Measurements from ENCODE around the gene NCKAP5. TPM values are rescaled to one million over a fixed set of nuclear protein-coding genes. Genes with fewer than 3 reads are reported as not detected.

Gene NCKAP5
- polyA plus RNA-seq, 3 donors = not detected

- Mint-ChIP-seq H3K27ac (no peak overlapping the region), H3K27me3 (ENCODE audit: low read depth in 3 of 3) (no peaks in the 10 kb centered on the region), H3K9me3 (no peaks in the 10 kb centered on the region), H3K4me3 (no peak overlapping the region), H3K4me1 (no peaks in the 10 kb centered on the region), H3K36me3 (no peaks in the 10 kb centered on the region)
- Histone ChIP-seq H3K9ac (ENCODE audit: insufficient read depth, low read length, poor library complexity, severe bottlenecking) (no peak overlapping the region), H3K4me2 (replicated peaks; ENCODE audit: extremely low read depth, low read length, poor library complexity, severe bottlenecking) (no peak overlapping the region), H3K9me3 (replicated peaks in 1 of 2; ENCODE audit: control insufficient read depth in 1 of 2, insufficient read depth in 1 of 2, low read length in 2 of 2) (no peaks in the 10 kb centered on the region), H3K36me3 (replicated peaks in 1 of 2; ENCODE audit: control insufficient read depth in 1 of 2, insufficient read depth in 2 of 2, low read length in 2 of 2) (no peaks in the 10 kb centered on the region), H2AFZ (ENCODE audit: insufficient read depth, low read depth, low read length, poor library complexity, severe bottlenecking) (no peak overlapping the region), H3K4me3 (replicated peaks in 1 of 3; ENCODE audit: low read depth in 2 of 3, low read length in 3 of 3) (no peak overlapping the region), H4K20me1 (ENCODE audit: insufficient read depth, low read length) (no peaks in the 10 kb centered on the region), H3K79me2 (ENCODE audit: insufficient read depth, low read length) (no peaks in the 10 kb centered on the region), H3K27ac (ENCODE audit: low read depth in 1 of 2, low read length in 2 of 2) (no peak overlapping the region), H3K4me1 (ENCODE audit: control insufficient read depth in 1 of 2, insufficient read depth in 2 of 2, low read length in 2 of 2) (no peaks in the 10 kb centered on the region), H3K27me3 (ENCODE audit: control insufficient read depth in 2 of 2, insufficient read depth in 2 of 2, low read length in 2 of 2) (no peaks in the 10 kb centered on the region)
- intact Hi-C loops (cut with micrococcal nuclease) = no loop called here
- DNase-seq = no peak
- no peak for TF ChIP-seq CTCF (IDR thresholded peaks at IDR 0.05)
- 78% methylated on average over 3 of the region's 4 CpGs for WGBS (ENCODE audit: insufficient coverage)
Measured at GRCh38 chr2:133163111-133163510, 405.2 kb downstream of the NCKAP5 start.

GRCh38 chr2:133158442-133158841 is 409.8 kb downstream of the NCKAP5 start:
- Histone ChIP-seq H3K36me3 (replicated peaks in 1 of 2; ENCODE audit: control insufficient read depth in 1 of 2, insufficient read depth in 2 of 2, low read length in 2 of 2) (no peaks in the 10 kb centered on the region), H3K9ac (ENCODE audit: insufficient read depth, low read length, poor library complexity, severe bottlenecking) (no peak overlapping the region), H3K9me3 (replicated peaks in 1 of 2; ENCODE audit: control insufficient read depth in 1 of 2, insufficient read depth in 1 of 2, low read length in 2 of 2) (peaks cover 0 to 4% of the 10 kb centered on the region in 2 donors), H3K27ac (ENCODE audit: low read depth in 1 of 2, low read length in 2 of 2) (no peak overlapping the region), H4K20me1 (ENCODE audit: insufficient read depth, low read length) (no peaks in the 10 kb centered on the region), H3K27me3 (ENCODE audit: control insufficient read depth in 2 of 2, insufficient read depth in 2 of 2, low read length in 2 of 2) (no peaks in the 10 kb centered on the region), H3K4me1 (ENCODE audit: control insufficient read depth in 1 of 2, insufficient read depth in 2 of 2, low read length in 2 of 2) (no peaks in the 10 kb centered on the region), H3K4me3 (replicated peaks in 1 of 3; ENCODE audit: low read depth in 2 of 3, low read length in 3 of 3) (no peak overlapping the region), H2AFZ (ENCODE audit: insufficient read depth, low read depth, low read length, poor library complexity, severe bottlenecking) (no peak overlapping the region), H3K79me2 (ENCODE audit: insufficient read depth, low read length) (no peaks in the 10 kb centered on the region), H3K4me2 (replicated peaks; ENCODE audit: extremely low read depth, low read length, poor library complexity, severe bottlenecking) (no peak overlapping the region)
- no peaks in the 10 kb centered on the region for H3K4me1 Mint-ChIP-seq
- intact Hi-C loops (cut with micrococcal nuclease) = no loop called here
- DNase-seq = no peak
- no peak for TF ChIP-seq CTCF (IDR thresholded peaks at IDR 0.05)
- peaks cover 0 to 9% (median 2%) of the 10 kb centered on the region in 7 donors for H3K9me3 Mint-ChIP-seq
- no peak overlapping the region for H3K27ac Mint-ChIP-seq
- H3K36me3 Mint-ChIP-seq = no peaks in the 10 kb centered on the region
- H3K4me3 Mint-ChIP-seq = no peak overlapping the region
- H3K27me3 Mint-ChIP-seq (ENCODE audit: low read depth in 3 of 3) = no peaks in the 10 kb centered on the region
